ENCODE results near the gene CADPS2.

DNA sequence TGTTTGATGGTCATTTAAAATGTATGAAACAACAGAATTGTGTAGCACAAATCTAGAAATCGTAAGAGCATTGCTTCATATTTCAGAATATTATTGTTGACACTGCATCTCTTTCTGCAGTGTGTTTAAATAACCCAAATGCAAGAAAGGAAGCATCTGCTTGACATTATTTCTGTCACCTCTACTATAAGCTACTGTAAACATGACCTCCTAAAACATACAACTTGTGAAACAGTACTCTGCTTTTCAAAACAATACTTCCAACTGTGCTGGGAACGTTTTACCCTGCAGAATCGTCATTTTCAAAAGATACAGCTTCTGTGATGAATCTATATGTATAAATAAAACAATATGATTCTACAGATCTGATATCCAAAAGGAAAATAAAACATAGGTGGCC lies 269.3 kb downstream of the CADPS2 start:
- TF ChIP-seq CTCF (IDR thresholded peaks at IDR 0.05) (no peak), EZH2 (IDR thresholded peaks at IDR 0.05) (no peak), EZH2phosphoT487 (IDR thresholded peaks at IDR 0.05) (no peak)

Data from neural progenitor cell (in vitro differentiated cells).